OCI-LY3 (cell line): Measurements from ENCODE around the gene PCNA.

Experiments used
- H2AFZ ChIP-seq: fragments of 200-600, 300-600 bp; shearing (Covaris generic); 2 replicates; pipeline ENCODE4 v1.6.0; 2014; ENCODE audit warnings: antibody characterized with exemption, low read depth, low read length
- H3K27ac ChIP-seq: fragments of 200-600, 300-600 bp; sonication (generic); 2 replicates; pipeline ENCODE4 v1.5.1; 2014; ENCODE audit warnings: mild to moderate bottlenecking, low read length, moderate library complexity, mixed read lengths
- H3K27me3 ChIP-seq: fragments of 200-600, 300-600 bp; sonication (generic); 2 replicates; pipeline ENCODE4 v1.6.1; 2014; ENCODE audit warnings: low read depth, low read length, mixed read lengths
- H3K36me3 ChIP-seq: fragments of 200-600, 300-600 bp; sonication (generic); replicated peaks from 2 replicates; pipeline ENCODE3; 2014; ENCODE audit warnings: low read depth, low read length, mixed read lengths
- H3K4me1 ChIP-seq: fragments of 300-600, 200-600 bp; sonication (generic); 2 replicates; pipeline ENCODE4 v1.6.1; 2014; ENCODE audit warnings: low read length, mixed read lengths
- H3K4me2 ChIP-seq: fragments of 200-600, 300-600 bp; sonication (generic); 2 replicates; pipeline ENCODE4 v1.6.1; 2014; ENCODE audit warnings: low read length, mixed read lengths
- H3K4me3 ChIP-seq: fragments of 300-600, 200-600 bp; sonication (generic); 2 replicates; pipeline ENCODE4 v1.5.1; 2014; ENCODE audit warnings: antibody characterized with exemption, mild to moderate bottlenecking, low read length, moderate library complexity
- H3K79me2 ChIP-seq: fragments of 300-600, 200-600 bp; shearing (Covaris generic); 2 replicates; pipeline ENCODE4 v1.6.1; 2014; ENCODE audit warnings: mild to moderate bottlenecking, low read length, mixed read lengths
- H3K9ac ChIP-seq: fragments of 300-600, 200-600 bp; shearing (Covaris generic); 2 replicates; pipeline ENCODE4 v1.6.0; 2014; ENCODE audit warnings: mild to moderate bottlenecking, low read length, moderate library complexity
- H3K9me3 ChIP-seq: fragments of 200-600, 300-600 bp; shearing (Covaris generic); 2 replicates; pipeline ENCODE4 v1.6.1; 2014; ENCODE audit warnings: low read length, mixed read lengths; ENCODE audit not compliant: insufficient read depth
- H4K20me1 ChIP-seq: fragments of 200-600, 300-600 bp; sonication (generic); 2 replicates; pipeline ENCODE4 v1.6.1; 2016; ENCODE audit warnings: low read length, mixed read lengths; ENCODE audit not compliant: insufficient read depth
- EZH2phosphoT487 ChIP-seq: fragments of 200-600 bp; shearing (Covaris generic); IDR thresholded peaks from 2 replicates; pipeline ENCODE4 v1.6.1; 2018; ENCODE audit warnings: antibody characterized with exemption, mixed run types, low read depth
- TF ChIP-seq, protein P1 (sequence below): fragments of 200-600, 300-600 bp; sonication (generic); IDR thresholded peaks from 2 replicates; pipeline ENCODE4 v1.5.1; 2014; ENCODE audit warnings: antibody characterized with exemption, low read length, low read depth

Gene PCNA

DNA sequence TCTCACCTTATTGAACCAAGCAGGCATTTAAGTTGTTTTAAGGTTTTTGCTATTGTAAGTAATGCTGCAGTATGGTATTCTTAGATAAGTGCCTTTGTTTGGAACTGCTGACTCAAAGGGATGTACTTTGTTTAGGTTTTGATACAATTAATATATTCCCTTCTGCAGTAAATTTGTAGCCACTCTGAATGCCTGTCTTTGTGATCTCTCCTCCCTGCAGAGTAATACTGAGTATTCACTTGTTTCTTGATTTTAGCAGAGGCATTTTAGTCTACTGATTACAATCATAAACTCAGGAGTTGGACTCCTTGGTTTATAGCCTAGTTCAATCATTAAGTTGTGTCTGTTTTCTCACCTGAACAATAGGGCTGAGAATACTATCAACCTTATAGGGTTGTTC is 20.4 kb upstream of the PCNA start:
- no peaks in the 10 kb centered on the region for H3K27me3 ChIP-seq
- no peak for TF ChIP-seq EZH2phosphoT487
- TF ChIP-seq, protein P1, sequence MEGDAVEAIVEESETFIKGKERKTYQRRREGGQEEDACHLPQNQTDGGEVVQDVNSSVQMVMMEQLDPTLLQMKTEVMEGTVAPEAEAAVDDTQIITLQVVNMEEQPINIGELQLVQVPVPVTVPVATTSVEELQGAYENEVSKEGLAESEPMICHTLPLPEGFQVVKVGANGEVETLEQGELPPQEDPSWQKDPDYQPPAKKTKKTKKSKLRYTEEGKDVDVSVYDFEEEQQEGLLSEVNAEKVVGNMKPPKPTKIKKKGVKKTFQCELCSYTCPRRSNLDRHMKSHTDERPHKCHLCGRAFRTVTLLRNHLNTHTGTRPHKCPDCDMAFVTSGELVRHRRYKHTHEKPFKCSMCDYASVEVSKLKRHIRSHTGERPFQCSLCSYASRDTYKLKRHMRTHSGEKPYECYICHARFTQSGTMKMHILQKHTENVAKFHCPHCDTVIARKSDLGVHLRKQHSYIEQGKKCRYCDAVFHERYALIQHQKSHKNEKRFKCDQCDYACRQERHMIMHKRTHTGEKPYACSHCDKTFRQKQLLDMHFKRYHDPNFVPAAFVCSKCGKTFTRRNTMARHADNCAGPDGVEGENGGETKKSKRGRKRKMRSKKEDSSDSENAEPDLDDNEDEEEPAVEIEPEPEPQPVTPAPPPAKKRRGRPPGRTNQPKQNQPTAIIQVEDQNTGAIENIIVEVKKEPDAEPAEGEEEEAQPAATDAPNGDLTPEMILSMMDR, result no peak
- no peak overlapping the region for H3K4me2 ChIP-seq
- peaks cover 85% of the 10 kb centered on the region for H3K79me2 ChIP-seq
- peaks cover 19% of the 10 kb centered on the region for H3K4me1 ChIP-seq
- H3K4me3 ChIP-seq, result no peak overlapping the region
- no peak overlapping the region for H2AFZ ChIP-seq
- H3K36me3 ChIP-seq, result peaks cover 12% of the 10 kb centered on the region
- H3K9me3 ChIP-seq, result no peaks in the 10 kb centered on the region
- H4K20me1 ChIP-seq, result peaks cover 59% of the 10 kb centered on the region
- no peak overlapping the region for H3K9ac ChIP-seq
- no peak overlapping the region for H3K27ac ChIP-seq

DNA sequence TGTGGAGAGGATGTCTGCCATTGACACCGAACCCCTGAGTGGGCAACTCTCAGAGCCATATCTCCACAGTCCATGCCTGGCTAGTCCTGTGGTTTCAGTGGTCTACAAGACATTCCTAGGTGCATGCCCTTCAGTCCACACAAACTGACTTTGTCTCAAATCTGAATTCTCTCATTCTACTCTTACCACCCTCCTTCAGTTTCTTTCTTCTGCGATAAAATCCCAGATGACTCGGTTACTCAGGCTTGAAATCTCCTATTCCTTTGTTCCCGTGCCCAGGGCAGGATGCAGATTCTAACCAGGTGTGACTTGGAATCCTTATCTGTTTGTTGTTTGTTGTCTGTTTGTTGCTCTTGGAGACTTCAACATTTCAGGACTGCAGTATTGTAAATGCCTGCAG is 16.3 kb upstream of the PCNA start:
- no peak overlapping the region for H3K27ac ChIP-seq
- TF ChIP-seq, protein P1, result no peak
- no peak for TF ChIP-seq EZH2phosphoT487
- no peaks in the 10 kb centered on the region for H3K27me3 ChIP-seq
- peaks cover 9% of the 10 kb centered on the region for H3K4me1 ChIP-seq
- H3K36me3 ChIP-seq, result peaks cover 9% of the 10 kb centered on the region
- no peak overlapping the region for H3K9ac ChIP-seq
- H4K20me1 ChIP-seq, result peaks cover 36% of the 10 kb centered on the region; the same call in 1 of the 2 replicates
- no peak overlapping the region for H3K4me3 ChIP-seq
- H3K9me3 ChIP-seq, result no peaks in the 10 kb centered on the region
- peaks cover 85% of the 10 kb centered on the region for H3K79me2 ChIP-seq
- H2AFZ ChIP-seq, result no peak overlapping the region
- H3K4me2 ChIP-seq, result no peak overlapping the region

DNA sequence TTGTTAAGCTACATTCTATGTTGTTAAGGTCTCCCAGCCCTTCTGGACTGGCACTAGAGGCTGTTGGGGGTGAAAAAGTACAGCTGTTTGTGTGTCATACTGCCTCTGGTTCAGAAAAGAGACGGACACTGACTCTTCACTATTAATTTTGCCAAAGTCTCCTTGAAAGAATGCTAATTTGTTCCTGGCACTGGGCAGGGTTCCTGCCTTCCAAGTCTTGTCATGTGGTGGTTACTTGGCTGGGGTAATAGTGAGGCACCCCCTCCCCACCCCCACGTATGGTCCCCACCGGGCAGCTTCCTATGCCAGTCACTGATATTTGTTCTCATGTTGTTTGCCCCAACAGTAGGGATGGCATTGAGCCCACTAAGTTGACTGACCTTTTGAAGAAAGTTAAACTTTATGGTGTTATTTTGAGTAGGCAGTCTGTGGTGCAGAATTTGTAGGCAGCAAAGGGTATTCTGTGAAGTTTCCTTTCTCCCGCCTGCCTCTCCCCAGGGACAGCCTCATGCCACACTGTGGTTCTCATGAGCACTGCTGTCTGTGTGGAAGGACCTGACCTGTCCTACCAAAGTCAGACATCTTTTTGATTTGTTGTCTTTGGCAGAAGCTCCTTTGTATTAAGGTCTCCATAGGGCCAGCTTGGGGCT is 15.7 kb upstream of the PCNA start:
- H3K4me2 ChIP-seq, result no peak overlapping the region
- peaks cover 11% of the 10 kb centered on the region for H3K4me1 ChIP-seq
- no peak for TF ChIP-seq EZH2phosphoT487
- TF ChIP-seq, protein P1, result no peak
- H3K4me3 ChIP-seq, result no peak overlapping the region
- H3K9ac ChIP-seq, result no peak overlapping the region
- peaks cover 31% of the 10 kb centered on the region; the same call in 1 of the 2 replicates for H4K20me1 ChIP-seq
- H3K79me2 ChIP-seq, result peaks cover 82% of the 10 kb centered on the region
- no peaks in the 10 kb centered on the region for H3K27me3 ChIP-seq
- H3K27ac ChIP-seq, result no peak overlapping the region
- H3K36me3 ChIP-seq, result peaks cover 9% of the 10 kb centered on the region
- H2AFZ ChIP-seq, result no peak overlapping the region
- no peaks in the 10 kb centered on the region for H3K9me3 ChIP-seq

DNA sequence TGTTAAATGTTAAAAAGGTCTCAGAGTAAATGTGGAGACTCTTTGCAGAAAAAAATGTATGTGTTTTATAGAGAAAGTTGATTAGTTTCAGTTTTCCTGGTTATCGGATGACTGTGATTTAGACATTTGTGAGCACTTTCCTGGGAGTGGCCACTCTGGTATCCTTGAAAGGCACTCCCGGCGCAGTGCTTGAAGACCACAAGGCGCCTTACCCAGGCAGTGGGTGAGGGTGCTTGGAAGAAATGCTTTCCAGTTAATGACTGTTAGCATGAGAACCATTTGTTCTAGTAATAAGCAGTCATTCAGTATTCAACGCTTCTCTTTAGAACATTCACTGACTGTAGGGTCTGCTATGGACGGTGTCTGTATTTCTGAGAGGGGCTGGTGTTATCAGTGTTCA is 14.2 kb upstream of the PCNA start:
- peaks cover 20% of the 10 kb centered on the region; the same call in 1 of the 2 replicates for H4K20me1 ChIP-seq

More for the DNA sequence above, 14.2 kb upstream of the PCNA start:
- Histone ChIP-seq H3K4me3 (no peak overlapping the region), H3K36me3 (peaks cover 9% of the 10 kb centered on the region), H3K9me3 (no peaks in the 10 kb centered on the region), H3K4me2 (no peak overlapping the region), H2AFZ (no peak overlapping the region), H3K9ac (no peak overlapping the region), H3K4me1 (peaks cover 15% of the 10 kb centered on the region), H3K27ac (no peak overlapping the region), H3K79me2 (peaks cover 84% of the 10 kb centered on the region), H3K27me3 (no peaks in the 10 kb centered on the region)
- TF ChIP-seq EZH2phosphoT487, result no peak
- TF ChIP-seq, protein P1, result no peak
